Stimulated activated CD4-positive, alpha-beta T cell treated with anti-CD3 and anti-CD28 coated beads, Interleukin-4, amount 100 ng/mL, for 48 hours (primary cell): ENCODE measurements around the gene SLC22A17.

ENCODE experiments used
- DNase-seq, 2 donors: peaks; one replicate each; pipeline ENCODE4 v3.0.0-alpha.2; 2020; ENCODE audit warnings: low read depth in 2 of 2

Gene SLC22A17

DNA sequence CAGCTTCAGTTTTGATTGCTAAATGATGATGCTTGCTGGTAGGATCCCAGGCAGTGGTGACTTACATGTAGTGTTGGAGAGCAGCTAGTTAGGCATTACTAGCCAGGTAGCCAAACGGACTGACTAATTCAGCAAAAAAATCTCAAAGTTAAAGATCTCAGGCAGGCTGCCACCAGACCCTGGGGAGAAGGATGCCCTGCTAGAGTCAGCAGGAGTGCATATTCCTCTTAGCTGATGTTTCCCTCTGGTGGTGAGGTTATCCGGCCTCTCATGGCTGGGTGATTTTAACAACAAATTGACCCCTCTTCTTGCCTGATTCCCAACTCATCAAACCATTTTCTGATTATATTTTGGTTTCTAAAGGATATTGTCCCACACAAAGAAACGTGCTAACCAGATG lies 9.5 kb upstream of the SLC22A17 start:
- no peak for DNase-seq

DNA sequence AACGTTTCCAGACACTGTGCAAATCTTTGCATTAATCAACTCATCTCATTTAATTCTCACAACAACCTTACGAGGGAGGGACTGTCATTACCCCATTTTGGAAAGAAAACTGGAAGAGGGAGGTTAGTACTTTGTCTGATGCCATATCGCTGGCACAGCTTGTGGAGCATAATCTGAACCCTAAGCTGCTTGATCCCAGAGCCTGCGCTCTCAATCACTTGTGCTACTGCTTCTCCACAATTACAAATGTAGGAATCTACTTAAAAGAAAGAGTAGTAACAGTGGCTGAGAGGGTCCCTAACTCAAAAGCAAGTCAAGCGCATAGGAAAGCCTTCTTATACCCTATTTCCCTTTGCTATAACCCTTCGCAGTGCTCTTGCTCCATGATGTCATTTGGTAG lies 9.1 kb upstream of the SLC22A17 start:
- DNase-seq, result no peak

DNA sequence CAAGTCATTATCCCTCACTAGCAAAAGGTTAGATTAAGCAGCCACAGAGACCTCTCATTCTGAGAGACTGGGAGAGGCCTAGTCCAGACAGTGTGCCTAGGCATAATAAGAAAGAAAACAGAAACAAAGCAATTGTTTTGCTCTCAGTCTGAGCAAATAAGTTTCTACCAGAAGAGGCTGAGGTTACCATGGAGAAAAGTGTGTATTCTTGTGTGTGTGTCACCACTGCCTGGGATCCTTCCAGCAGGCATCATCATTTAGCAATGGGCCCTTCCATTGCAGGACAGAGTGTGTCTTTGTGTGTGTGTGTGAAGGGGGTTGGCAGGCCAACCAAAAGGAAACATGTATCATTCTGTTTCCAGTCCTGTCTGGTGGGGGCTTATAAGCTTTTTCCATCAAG lies 8.6 kb upstream of the SLC22A17 start:
- no peak for DNase-seq

- no peak for DNase-seq
Measured at GRCh38 chr14:23360496-23360895, 7.8 kb upstream of the SLC22A17 start.

DNA sequence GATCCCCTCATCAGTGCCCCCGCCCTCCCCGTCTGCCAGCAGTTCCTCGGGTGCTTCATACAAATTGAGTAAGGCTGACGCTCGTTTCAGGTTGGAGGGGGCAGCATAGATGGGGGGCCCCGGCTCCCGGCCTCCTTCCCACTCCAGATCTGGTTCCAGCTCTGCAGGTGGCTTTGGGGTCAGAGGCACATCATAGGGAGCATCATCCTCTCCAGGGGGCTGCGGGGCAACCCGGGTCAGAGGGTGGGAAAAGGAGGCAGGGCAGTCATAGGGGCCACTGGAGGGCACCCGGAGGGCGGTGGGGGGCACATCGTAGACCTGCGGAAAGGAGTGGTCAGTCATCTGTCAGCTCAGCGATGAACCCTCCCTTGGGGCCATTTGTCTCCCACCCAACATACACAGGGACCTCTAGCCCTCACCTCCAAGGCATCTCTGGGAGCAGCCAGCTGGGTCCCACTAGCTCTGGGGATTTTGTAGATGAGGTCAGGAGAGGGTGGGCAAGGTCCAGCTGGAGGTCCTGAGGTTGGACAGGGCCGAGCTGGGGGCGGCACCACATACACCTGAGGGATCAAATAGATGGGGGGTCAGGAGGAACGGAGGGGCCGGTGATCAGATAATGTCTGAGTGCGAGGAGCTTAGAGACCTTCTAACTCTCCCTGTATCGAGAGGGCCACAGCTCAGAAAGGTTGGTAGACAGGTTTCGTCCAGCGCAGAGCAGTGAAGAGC lies 7.2 kb upstream of the SLC22A17 start:
- no peak for DNase-seq

GRCh38 chr14:23359167-23359626 lies 6.5 kb upstream of the SLC22A17 start:
- DNase-seq, result no peak

DNA sequence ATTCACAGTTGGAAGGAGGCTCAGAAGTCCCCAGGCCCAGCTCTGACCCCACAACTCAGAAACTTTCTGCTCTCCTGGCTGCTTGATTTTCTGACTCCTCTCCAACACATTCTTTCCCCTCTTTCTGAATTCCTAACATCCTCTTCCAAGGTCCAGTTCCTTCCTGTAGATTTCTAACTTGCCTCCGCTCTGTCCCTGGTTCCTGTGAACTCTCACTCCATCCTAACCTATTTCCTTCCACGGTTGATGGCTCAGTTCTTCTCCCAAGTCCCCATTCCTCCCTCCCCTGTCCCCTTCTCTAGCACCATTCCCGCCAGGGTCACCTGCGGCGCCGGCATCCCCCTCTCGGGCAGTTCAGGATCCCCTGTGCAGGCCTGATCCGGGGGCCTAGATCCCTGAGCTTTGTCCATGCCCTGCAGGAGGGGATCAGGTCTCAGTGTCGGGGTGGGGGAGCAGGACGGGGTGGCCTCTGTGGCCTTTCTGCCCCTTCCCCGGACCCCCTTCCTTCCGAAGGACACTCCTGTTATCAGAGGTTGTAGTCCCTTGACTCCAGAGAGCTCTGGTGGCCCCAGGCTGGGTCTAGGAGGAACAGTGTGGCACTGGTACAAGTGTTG lies 6.0 kb upstream of the SLC22A17 start:
- no peak for DNase-seq

DNA sequence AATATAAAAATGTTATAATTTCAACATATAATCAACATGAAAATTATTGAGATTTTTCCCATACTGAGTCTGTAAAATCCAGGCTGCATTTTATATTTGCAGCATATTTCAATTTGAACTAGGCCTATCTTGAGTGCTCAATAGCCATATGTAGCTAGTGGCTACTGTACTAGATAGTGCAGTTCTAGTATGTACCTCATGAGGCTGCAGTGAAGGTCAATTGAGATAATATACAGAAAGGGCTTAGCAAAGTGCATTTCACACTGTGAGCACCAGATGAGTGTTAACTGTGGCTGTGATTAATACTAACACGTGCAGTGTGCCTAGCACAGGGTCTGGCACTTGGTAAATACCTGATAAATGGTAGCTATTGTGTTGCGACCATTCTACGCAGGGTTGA lies 5.4 kb upstream of the SLC22A17 start:
- DNase-seq, result no peak

- DNase-seq, result no peak
Measured at GRCh38 chr14:23357261-23357660, 4.6 kb upstream of the SLC22A17 start.

DNA sequence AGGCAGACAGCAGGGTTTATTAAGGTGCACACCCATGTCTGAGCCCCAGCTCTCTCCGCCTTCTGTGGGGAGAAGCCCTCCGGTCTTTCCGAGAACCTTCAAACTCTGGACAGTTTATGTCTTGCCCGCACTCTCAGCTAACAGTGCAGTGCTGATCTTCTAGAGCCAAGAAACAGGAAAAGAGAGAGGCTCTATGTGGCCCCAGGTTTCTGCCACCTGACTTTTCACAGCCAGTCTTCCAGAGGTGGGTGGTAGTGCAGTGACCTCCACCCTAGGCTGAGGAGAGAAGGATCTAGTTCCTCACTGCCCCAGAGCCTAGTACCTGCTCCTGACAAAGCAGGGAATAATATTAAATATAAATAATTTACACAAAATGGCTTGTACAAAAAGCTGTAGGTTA lies 4.0 kb upstream of the SLC22A17 start:
- DNase-seq, result no peak

DNA sequence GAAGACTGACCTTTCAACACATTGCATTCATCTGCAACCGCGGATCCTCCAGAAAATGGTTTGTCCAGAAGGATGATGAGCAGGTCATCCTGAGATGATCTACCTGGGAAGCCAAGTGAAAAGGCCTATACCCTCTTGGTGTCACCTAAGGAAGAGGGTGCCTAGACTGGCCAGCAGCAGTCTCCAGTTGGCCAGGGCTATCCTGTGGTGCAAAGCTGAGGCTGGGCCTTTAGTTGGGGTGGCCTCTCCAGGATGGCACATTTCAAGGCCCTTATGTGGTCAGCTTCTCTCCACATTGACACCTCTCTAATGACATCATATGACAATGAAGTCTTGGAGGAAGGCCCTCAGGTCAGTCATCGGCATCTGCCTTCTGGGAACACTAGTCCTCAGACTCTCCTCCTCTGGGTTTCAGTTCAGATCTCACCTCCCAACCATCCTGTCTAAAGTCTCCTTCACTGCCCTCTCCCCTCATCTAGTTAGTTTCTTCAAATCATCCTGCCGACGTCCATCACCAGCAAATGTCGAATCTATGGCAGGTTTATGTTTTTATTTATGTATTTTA lies 3.3 kb upstream of the SLC22A17 start:
- DNase-seq, result no peak

DNA sequence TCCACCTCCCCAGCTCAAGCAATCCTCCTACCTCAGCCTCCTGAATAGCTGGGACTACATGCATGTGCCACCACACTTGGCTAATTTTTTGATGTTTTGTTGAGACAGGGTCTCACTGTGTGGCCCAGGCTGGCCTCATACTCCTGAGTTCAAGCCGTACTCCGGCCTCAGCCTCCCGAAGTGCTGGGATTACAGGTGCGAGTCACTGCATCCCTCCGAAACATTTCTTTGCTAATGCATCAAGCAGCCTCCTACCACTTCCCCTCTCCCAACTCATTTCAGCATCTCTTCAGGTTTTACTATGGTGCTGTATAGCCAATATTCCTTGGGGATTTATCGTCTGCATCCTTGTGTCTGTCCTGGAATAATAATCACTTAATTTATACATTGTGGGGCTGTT lies 2.3 kb upstream of the SLC22A17 start:
- DNase-seq, result no peak

- DNase-seq, result no peak
Measured at GRCh38 chr14:23353433-23353780, 720 bp upstream of the SLC22A17 start.

DNA sequence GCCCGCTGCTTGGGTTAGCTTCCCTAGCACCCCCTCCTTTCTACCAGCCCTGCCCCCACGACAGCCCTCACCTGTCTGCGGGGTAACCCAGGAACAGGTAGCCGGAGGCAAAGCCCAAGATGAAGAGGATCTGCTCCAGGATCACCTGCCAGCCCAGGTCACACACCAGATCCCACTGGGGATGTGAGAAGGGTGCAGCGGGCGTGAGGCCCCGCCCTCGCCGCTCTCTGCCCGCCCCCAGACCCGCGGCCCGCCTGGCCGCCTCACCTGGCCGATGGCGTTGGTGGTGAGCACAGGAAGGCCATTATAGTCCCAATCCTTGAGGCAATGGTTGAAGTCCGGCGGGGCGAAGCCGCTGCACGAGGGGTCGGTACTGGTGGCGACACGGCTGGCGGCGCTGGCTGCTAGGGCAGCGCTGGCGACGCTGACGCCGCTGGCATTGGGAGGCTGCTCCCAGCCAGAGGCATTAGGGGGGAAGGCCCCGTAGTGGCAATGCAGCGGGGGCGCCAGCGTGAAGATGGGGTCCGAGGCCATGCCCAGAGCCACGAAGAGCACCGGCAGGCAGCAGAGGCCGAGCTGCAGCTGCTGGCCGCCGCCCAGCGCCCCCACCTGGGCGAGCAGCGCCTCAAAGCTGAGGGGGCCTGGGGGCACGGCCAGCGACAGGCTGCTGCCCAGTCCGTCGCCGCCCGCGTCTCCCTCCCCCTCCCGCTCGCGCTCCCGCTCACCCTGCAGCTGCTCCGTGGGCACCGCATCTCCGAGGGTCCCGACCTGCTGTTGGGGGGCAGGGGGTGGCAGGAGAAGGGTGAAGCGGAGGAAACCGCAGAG lies 794 bp downstream of the SLC22A17 start:
- DNase-seq, result no peak

- no peak for DNase-seq
Measured at GRCh38 chr14:23349156-23349845, 3.4 kb downstream of the SLC22A17 start.

DNA sequence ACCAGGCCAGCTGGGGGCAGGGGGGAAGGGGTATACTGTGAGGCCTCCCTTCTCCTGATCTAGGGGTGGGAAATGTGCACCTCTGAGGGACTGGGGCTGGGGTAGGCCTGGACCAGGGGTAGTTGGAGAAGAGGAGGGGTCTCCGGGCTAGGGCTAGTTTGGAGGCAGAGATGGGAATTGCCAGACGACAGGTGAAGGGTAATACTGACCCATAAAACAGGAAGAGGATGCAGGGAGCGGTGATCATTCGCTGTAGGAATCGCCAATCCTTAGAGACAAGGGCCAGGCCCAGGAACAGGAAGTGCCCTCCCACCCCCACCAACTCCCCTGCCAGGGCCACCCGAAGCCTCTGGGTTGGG lies 4.4 kb downstream of the SLC22A17 start:
- DNase-seq, result no peak

- DNase-seq, result no peak
Measured at GRCh38 chr14:23347406-23348296, 5.0 kb downstream of the SLC22A17 start.

DNA sequence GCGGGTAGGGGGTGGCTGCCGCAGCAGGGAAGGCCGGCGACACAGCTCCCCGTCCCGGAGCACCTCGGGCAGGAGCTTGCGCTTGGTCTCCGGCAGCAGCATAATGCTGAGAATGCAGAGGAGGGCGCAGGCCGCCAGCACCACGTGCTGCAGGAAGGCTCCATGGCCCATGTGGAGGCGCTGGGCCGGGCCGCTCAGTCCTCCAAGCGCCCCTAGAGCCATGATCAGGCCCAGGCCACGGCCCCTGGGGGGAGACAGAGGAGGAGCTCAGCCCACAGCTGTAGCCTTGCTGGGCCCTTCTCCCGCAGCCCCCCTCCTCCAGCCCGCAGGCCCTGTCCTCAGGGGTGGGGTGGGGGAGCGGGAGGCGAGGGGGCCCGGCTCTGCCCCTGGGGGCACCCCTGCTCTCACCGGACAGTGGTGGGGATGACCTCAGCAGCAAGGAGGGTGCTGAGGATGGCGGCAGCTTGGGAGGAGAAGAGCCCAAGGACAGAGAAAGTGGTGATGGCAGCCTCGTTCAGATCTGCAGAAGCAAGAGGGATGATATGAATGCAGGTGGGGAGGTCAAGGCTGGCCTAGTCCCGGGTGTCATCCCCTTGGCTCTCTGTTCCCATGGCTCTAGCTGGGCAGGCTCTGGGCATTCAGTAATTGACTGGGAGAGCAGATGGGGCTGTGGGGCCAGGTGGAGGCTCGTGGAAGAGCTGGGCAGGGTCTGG lies 5.8 kb downstream of the SLC22A17 start:
- DNase-seq, result no peak

- DNase-seq, result no peak
Measured at GRCh38 chr14:23345987-23346692, 6.5 kb downstream of the SLC22A17 start.

DNA sequence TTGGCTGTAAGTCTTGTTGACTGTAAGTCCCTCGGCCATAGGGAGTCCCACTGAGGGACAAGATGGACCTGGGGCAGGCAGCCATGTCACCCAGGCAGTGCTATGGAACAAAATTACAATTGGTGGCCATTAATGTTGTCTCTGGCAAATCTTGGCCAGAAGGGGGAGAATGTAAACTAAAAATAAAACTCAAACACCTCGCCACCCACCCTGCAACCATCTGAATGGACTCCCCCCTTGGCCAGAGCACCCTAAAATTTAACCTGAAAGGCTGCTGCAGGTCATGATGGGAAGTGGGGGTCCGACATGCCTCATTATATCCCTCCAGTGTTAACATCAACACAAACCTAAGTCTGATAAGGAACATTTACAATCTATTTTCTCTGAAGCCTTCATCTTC lies 8.2 kb downstream of the SLC22A17 start:
- no peak for DNase-seq
